HTERT RPE-1 (cell line): ENCODE results near the gene RFX4.

Experiments used
- in situ Hi-C: fragments of 300-500 bp; cut with MboI; formaldehyde crosslinking; loops from 4 replicates; pipeline ENCODE4 v1.14.3; 2020; ENCODE audit warnings: low sequenced_read_pairs

Gene RFX4

GRCh38 chr12:106791531-106791930 lies 208.7 kb downstream of the RFX4 start:
- in situ Hi-C loops = no loop called here

- in situ Hi-C loops = no loop called here
Measured at GRCh38 chr12:106794369-106794768, 211.6 kb downstream of the RFX4 start.

GRCh38 chr12:106801167-106801708 lies 218.4 kb downstream of the RFX4 start:
- in situ Hi-C loops = no loop called here

- in situ Hi-C loops = no loop called here
Measured at GRCh38 chr12:106801830-106802533, 219.2 kb downstream of the RFX4 start.

- in situ Hi-C loops = no loop called here
Measured at GRCh38 chr12:106804668-106805067, 221.9 kb downstream of the RFX4 start.
